ENCODE measurements around the gene MBD5. TPM values are rescaled to one million over a fixed set of nuclear protein-coding genes. Genes with fewer than 3 reads are reported as not detected.

Gene MBD5
- polyA plus RNA-seq, 2 donors = 2.9 to 5.0 TPM

GRCh38 chr2:148416248-148416647, 395.4 kb downstream of the MBD5 start:
- Histone ChIP-seq H3K27me3 (ENCODE audit: control insufficient read depth in 1 of 2, insufficient read depth in 2 of 2, low read length in 2 of 2) (no peaks in the 10 kb centered on the region), H3K27ac (ENCODE audit: low read depth in 2 of 2, low read length in 1 of 2) (no peak overlapping the region), H3K4me3 (ENCODE audit: low read depth in 1 of 2, low read length in 2 of 2) (no peak overlapping the region), H3K9me3 (ENCODE audit: control insufficient read depth in 2 of 2, insufficient read depth in 1 of 2, low read depth in 1 of 2, low read length in 1 of 2) (peaks cover 0 to 3% of the 10 kb centered on the region in 2 donors), H3K4me1 (ENCODE audit: control insufficient read depth in 2 of 2, insufficient read depth in 2 of 2, low read length in 1 of 2) (no peaks in the 10 kb centered on the region), H3K36me3 (ENCODE audit: control insufficient read depth in 2 of 2, insufficient read depth in 2 of 2, low read length in 1 of 2) (no peaks in the 10 kb centered on the region)
- WGBS, 2 donors = 73 to 85% methylated on average over 1 of the region's 1 CpG

- Histone ChIP-seq H3K27ac (ENCODE audit: low read depth in 2 of 2, low read length in 1 of 2) (no peak overlapping the region), H3K9me3 (ENCODE audit: control insufficient read depth in 2 of 2, insufficient read depth in 1 of 2, low read depth in 1 of 2, low read length in 1 of 2) (no peaks in the 10 kb centered on the region), H3K4me1 (ENCODE audit: control insufficient read depth in 2 of 2, insufficient read depth in 2 of 2, low read length in 1 of 2) (no peaks in the 10 kb centered on the region), H3K4me3 (ENCODE audit: low read depth in 1 of 2, low read length in 2 of 2) (no peak overlapping the region), H3K27me3 (ENCODE audit: control insufficient read depth in 1 of 2, insufficient read depth in 2 of 2, low read length in 2 of 2) (no peaks in the 10 kb centered on the region), H3K36me3 (ENCODE audit: control insufficient read depth in 2 of 2, insufficient read depth in 2 of 2, low read length in 1 of 2) (no peaks in the 10 kb centered on the region)
- whole genome bisulfite sequencing, 2 donors = 93% methylated on average over 1 of the region's 1 CpG
These were observed 409.2 kb downstream of the MBD5 start for GRCh38 chr2:148430101-148430500.

- no peaks in the 10 kb centered on the region for H3K27me3 ChIP-seq (ENCODE audit: control insufficient read depth in 1 of 2, insufficient read depth in 2 of 2, low read length in 2 of 2)
- H3K27ac ChIP-seq (ENCODE audit: low read depth in 2 of 2, low read length in 1 of 2) = no peak overlapping the region
- no peak overlapping the region for H3K4me3 ChIP-seq (ENCODE audit: low read depth in 1 of 2, low read length in 2 of 2)
- WGBS, 2 donors = 93 to 96% methylated on average over 1 of the region's 1 CpG
- H3K9me3 ChIP-seq (ENCODE audit: control insufficient read depth in 2 of 2, insufficient read depth in 1 of 2, low read depth in 1 of 2, low read length in 1 of 2) = no peaks in the 10 kb centered on the region
- no peaks in the 10 kb centered on the region for H3K4me1 ChIP-seq (ENCODE audit: control insufficient read depth in 2 of 2, insufficient read depth in 2 of 2, low read length in 1 of 2)
- no peaks in the 10 kb centered on the region for H3K36me3 ChIP-seq (ENCODE audit: control insufficient read depth in 2 of 2, insufficient read depth in 2 of 2, low read length in 1 of 2)
These were observed 427.0 kb downstream of the MBD5 start for GRCh38 chr2:148447877-148448276.

- H3K4me3 ChIP-seq (ENCODE audit: low read depth in 1 of 2, low read length in 2 of 2) = no peak overlapping the region
- no peaks in the 10 kb centered on the region for H3K9me3 ChIP-seq (ENCODE audit: control insufficient read depth in 2 of 2, insufficient read depth in 1 of 2, low read depth in 1 of 2, low read length in 1 of 2)
- no peaks in the 10 kb centered on the region for H3K4me1 ChIP-seq (ENCODE audit: control insufficient read depth in 2 of 2, insufficient read depth in 2 of 2, low read length in 1 of 2)
- H3K36me3 ChIP-seq (ENCODE audit: control insufficient read depth in 2 of 2, insufficient read depth in 2 of 2, low read length in 1 of 2) = no peaks in the 10 kb centered on the region
- 96% methylated on average over 3 of the region's 3 CpGs for WGBS, 2 donors
- no peaks in the 10 kb centered on the region for H3K27me3 ChIP-seq (ENCODE audit: control insufficient read depth in 1 of 2, insufficient read depth in 2 of 2, low read length in 2 of 2)
- no peak overlapping the region for H3K27ac ChIP-seq (ENCODE audit: low read depth in 2 of 2, low read length in 1 of 2)
These were observed 429.6 kb downstream of the MBD5 start for GRCh38 chr2:148450531-148450930.

- no peaks in the 10 kb centered on the region for H3K4me1 ChIP-seq (ENCODE audit: control insufficient read depth in 2 of 2, insufficient read depth in 2 of 2, low read length in 1 of 2)
- H3K9me3 ChIP-seq (ENCODE audit: control insufficient read depth in 2 of 2, insufficient read depth in 1 of 2, low read depth in 1 of 2, low read length in 1 of 2) = no peaks in the 10 kb centered on the region
- H3K27me3 ChIP-seq (ENCODE audit: control insufficient read depth in 1 of 2, insufficient read depth in 2 of 2, low read length in 2 of 2) = no peaks in the 10 kb centered on the region
- H3K27ac ChIP-seq (ENCODE audit: low read depth in 2 of 2, low read length in 1 of 2) = no peak overlapping the region
- H3K36me3 ChIP-seq (ENCODE audit: control insufficient read depth in 2 of 2, insufficient read depth in 2 of 2, low read length in 1 of 2) = no peaks in the 10 kb centered on the region
- WGBS, 2 donors = 92 to 95% methylated on average over 2 of the region's 2 CpGs
- H3K4me3 ChIP-seq (ENCODE audit: low read depth in 1 of 2, low read length in 2 of 2) = no peak overlapping the region
These were observed 430.2 kb downstream of the MBD5 start for GRCh38 chr2:148451046-148451445.

- H3K4me3 ChIP-seq (ENCODE audit: low read depth in 1 of 2, low read length in 2 of 2) = no peak overlapping the region
- H3K9me3 ChIP-seq (ENCODE audit: control insufficient read depth in 2 of 2, insufficient read depth in 1 of 2, low read depth in 1 of 2, low read length in 1 of 2) = no peaks in the 10 kb centered on the region
- 85 to 87% methylated on average over 4 of the region's 4 CpGs for WGBS, 2 donors
- no peaks in the 10 kb centered on the region for H3K36me3 ChIP-seq (ENCODE audit: control insufficient read depth in 2 of 2, insufficient read depth in 2 of 2, low read length in 1 of 2)
- no peaks in the 10 kb centered on the region for H3K27me3 ChIP-seq (ENCODE audit: control insufficient read depth in 1 of 2, insufficient read depth in 2 of 2, low read length in 2 of 2)
- no peaks in the 10 kb centered on the region for H3K4me1 ChIP-seq (ENCODE audit: control insufficient read depth in 2 of 2, insufficient read depth in 2 of 2, low read length in 1 of 2)
- no peak overlapping the region for H3K27ac ChIP-seq (ENCODE audit: low read depth in 2 of 2, low read length in 1 of 2)
These were observed 434.9 kb downstream of the MBD5 start for GRCh38 chr2:148455791-148456190.

GRCh38 chr2:148458171-148458570, 437.3 kb downstream of the MBD5 start:
- Histone ChIP-seq H3K27me3 (ENCODE audit: control insufficient read depth in 1 of 2, insufficient read depth in 2 of 2, low read length in 2 of 2) (no peaks in the 10 kb centered on the region), H3K9me3 (ENCODE audit: control insufficient read depth in 2 of 2, insufficient read depth in 1 of 2, low read depth in 1 of 2, low read length in 1 of 2) (no peaks in the 10 kb centered on the region), H3K27ac (ENCODE audit: low read depth in 2 of 2, low read length in 1 of 2) (no peak overlapping the region), H3K36me3 (ENCODE audit: control insufficient read depth in 2 of 2, insufficient read depth in 2 of 2, low read length in 1 of 2) (no peaks in the 10 kb centered on the region), H3K4me3 (ENCODE audit: low read depth in 1 of 2, low read length in 2 of 2) (no peak overlapping the region), H3K4me1 (ENCODE audit: control insufficient read depth in 2 of 2, insufficient read depth in 2 of 2, low read length in 1 of 2) (no peaks in the 10 kb centered on the region)
- WGBS, 2 donors = 96 to 99% methylated on average over 2 of the region's 2 CpGs

GRCh38 chr2:148459377-148459778, 438.5 kb downstream of the MBD5 start:
- Histone ChIP-seq H3K36me3 (ENCODE audit: control insufficient read depth in 2 of 2, insufficient read depth in 2 of 2, low read length in 1 of 2) (no peaks in the 10 kb centered on the region), H3K27me3 (ENCODE audit: control insufficient read depth in 1 of 2, insufficient read depth in 2 of 2, low read length in 2 of 2) (no peaks in the 10 kb centered on the region), H3K9me3 (ENCODE audit: control insufficient read depth in 2 of 2, insufficient read depth in 1 of 2, low read depth in 1 of 2, low read length in 1 of 2) (no peaks in the 10 kb centered on the region), H3K4me1 (ENCODE audit: control insufficient read depth in 2 of 2, insufficient read depth in 2 of 2, low read length in 1 of 2) (no peaks in the 10 kb centered on the region), H3K4me3 (ENCODE audit: low read depth in 1 of 2, low read length in 2 of 2) (no peak overlapping the region), H3K27ac (ENCODE audit: low read depth in 2 of 2, low read length in 1 of 2) (no peak overlapping the region)

- no peaks in the 10 kb centered on the region for H3K27me3 ChIP-seq (ENCODE audit: control insufficient read depth in 1 of 2, insufficient read depth in 2 of 2, low read length in 2 of 2)
- no peaks in the 10 kb centered on the region for H3K4me1 ChIP-seq (ENCODE audit: control insufficient read depth in 2 of 2, insufficient read depth in 2 of 2, low read length in 1 of 2)
- no peaks in the 10 kb centered on the region for H3K36me3 ChIP-seq (ENCODE audit: control insufficient read depth in 2 of 2, insufficient read depth in 2 of 2, low read length in 1 of 2)
- no peak overlapping the region for H3K27ac ChIP-seq (ENCODE audit: low read depth in 2 of 2, low read length in 1 of 2)
- no peak overlapping the region for H3K4me3 ChIP-seq (ENCODE audit: low read depth in 1 of 2, low read length in 2 of 2)
- H3K9me3 ChIP-seq (ENCODE audit: control insufficient read depth in 2 of 2, insufficient read depth in 1 of 2, low read depth in 1 of 2, low read length in 1 of 2) = no peaks in the 10 kb centered on the region
- 87 to 93% methylated on average over 4 of the region's 4 CpGs for WGBS, 2 donors
These were observed 441.0 kb downstream of the MBD5 start for GRCh38 chr2:148461876-148462275.

- WGBS, 2 donors = 81 to 92% methylated on average over 1 of the region's 1 CpG
- Histone ChIP-seq H3K4me3 (ENCODE audit: low read depth in 1 of 2, low read length in 2 of 2) (no peak overlapping the region), H3K27me3 (ENCODE audit: control insufficient read depth in 1 of 2, insufficient read depth in 2 of 2, low read length in 2 of 2) (no peaks in the 10 kb centered on the region), H3K9me3 (ENCODE audit: control insufficient read depth in 2 of 2, insufficient read depth in 1 of 2, low read depth in 1 of 2, low read length in 1 of 2) (no peaks in the 10 kb centered on the region), H3K27ac (ENCODE audit: low read depth in 2 of 2, low read length in 1 of 2) (no peak overlapping the region), H3K36me3 (ENCODE audit: control insufficient read depth in 2 of 2, insufficient read depth in 2 of 2, low read length in 1 of 2) (no peaks in the 10 kb centered on the region), H3K4me1 (ENCODE audit: control insufficient read depth in 2 of 2, insufficient read depth in 2 of 2, low read length in 1 of 2) (no peaks in the 10 kb centered on the region)
These were observed 454.7 kb downstream of the MBD5 start for GRCh38 chr2:148475626-148476025.

Data from esophagus (tissue), 2 donors.